ENCODE data around the gene PHF20.
A peak's percentile ranks its signal among the peaks of the same experiment; 100 is the strongest.
"Not testable (repeated sequence)": the region's sequence is repeated elsewhere in the genome, so short reads cannot be mapped to it uniquely, and the experiment has no call there.

Gene PHF20

DNA sequence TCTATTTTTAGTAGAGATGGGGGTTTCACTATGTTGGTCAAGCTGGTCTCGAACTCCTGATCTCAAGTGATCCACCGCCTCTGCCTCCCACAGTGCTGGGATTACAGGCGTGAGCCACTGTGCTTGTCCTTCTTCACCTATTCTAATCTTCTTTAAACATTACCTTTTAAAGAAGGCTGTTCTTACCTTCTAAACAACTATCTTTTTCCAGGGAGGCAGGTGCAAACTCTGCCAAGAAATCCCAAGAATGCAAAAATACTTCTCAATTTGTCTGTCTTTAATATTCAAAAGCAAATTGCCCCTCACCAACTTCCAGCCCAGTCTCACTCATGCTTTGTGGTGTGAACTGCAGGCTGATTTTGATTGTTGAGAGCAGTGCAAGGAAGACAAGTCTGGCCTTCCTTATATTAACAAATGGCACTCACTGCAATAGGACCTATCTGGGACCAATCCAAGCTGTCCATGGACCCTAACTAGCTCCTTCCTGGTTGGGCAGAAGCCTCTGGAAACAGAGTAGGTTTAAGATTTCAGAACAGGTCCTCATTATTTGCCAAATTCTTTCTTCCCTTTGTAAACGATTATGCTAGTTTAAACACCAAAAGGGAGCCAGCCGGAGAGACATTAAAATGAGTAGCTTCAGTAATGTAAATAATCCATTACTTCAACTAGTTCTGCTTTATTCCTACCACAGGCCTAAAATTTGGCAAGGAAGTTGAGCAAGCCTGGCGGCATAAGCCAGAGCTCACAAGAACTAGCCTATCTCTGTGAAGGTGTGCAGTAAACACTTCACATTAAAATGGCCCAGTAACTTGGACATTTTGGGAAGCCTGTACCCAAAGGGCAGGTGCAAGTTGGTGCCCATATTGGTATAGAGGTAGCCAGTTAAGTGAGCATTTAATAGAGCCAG is 180.9 kb downstream of the PHF20 start:
- no peak for DNase-seq (ENCODE audit: low read depth, low spot score)

DNA sequence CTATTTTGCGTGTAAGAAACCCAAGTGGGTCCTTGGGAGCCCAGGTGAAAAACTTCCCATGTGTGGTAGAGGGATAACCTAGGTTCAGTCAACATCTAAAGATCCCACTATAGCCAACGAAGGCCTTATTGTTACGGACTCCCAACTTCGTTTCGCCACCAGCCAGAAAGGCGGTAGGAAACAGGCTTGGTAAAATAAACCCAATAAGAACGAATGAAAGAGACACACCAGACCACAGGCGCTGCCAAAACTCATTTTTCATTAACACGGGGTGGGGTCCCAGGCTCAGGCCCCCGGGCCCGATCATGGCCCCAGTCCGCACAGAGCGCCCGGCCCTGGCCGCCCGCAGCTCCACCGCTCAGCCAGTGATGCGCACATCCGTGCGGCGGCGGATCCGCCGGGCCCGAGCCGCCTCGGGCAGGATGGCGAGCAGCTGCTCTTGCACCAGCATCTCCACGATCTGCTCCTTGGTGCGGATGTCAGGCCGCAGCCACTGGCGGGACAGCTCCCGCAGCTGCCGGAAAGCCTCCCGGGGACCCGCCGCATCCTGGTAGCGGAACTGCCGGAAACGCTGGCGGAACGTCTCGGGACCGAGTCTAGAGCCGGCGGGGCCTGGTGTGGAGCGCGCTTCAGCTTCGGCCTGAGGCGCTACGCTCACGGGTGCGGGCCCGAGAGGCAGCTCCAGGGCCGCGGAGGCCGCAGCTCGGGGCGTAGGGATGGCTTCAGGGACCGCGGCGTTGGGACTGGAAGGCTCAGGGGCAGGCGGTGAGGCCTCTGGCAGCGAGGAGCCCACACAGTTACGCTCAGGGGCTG is 181.8 kb downstream of the PHF20 start:
- DNase-seq (ENCODE audit: low read depth, low spot score): peak; percentile 30
- H3K4me3 ChIP-seq (ENCODE audit: low read length): peak overlapping the region; percentile 95

More for the DNA sequence above, 180.9 kb downstream of the PHF20 start:
- H3K4me3 ChIP-seq (ENCODE audit: low read length): peak overlapping the region; percentile 95

- H3K4me3 ChIP-seq (ENCODE audit: low read length): peak within 1 kb of the TSS; percentile 95
- DNase-seq (ENCODE audit: low read depth, low spot score): peak; percentile 98
Measured at GRCh38 chr20:35954200-35954906, 182.5 kb downstream of the PHF20 start, which contains the start of gene SCAND1. SCAND1 (minus strand) TSS chr20:35954502; CDS start chr20:35954284, 218 bp downstream.

DNA sequence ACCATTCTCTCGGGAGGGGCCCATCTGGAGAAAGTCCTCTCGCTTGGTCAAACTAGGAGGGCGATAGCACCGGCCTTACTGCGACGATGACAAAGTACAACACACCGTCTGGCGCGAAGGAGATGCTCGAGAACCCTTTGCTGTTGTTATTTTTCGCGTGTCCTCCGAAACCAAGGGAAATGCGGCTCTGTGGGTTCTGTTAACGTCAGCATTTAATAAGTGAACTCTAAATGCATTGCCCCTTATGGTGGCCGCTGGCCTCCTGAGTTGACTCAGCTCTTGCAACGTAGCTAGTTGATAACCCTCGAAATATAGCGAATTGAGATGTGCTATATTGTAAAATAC is 183.1 kb downstream of the PHF20 start:
- H3K4me3 ChIP-seq (ENCODE audit: low read length): peak overlapping the region; percentile 95
- no peak for DNase-seq (ENCODE audit: low read depth, low spot score)

DNA sequence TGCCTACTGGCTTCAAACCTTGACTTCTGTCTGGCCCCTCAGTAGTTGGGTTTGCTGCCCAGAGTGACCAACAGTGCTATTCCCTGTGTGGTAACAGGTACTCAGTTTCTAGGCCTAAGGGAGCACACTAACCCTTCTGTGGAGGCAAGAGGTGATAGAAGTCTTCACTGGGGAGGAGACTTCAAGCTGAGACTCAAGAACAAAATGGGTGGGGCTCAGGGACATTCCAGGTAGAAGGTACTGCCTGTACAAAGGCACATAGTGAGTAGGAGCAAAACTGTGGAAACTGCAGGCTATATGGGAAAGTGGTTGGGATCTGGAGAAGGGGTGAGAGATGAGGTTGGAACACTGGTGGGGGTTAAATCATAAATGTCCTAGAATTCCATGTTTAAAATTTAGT is 184.8 kb downstream of the PHF20 start:
- DNase-seq (ENCODE audit: low read depth, low spot score): no peak
- H3K4me3 ChIP-seq (ENCODE audit: low read length): no peak overlapping the region

DNA sequence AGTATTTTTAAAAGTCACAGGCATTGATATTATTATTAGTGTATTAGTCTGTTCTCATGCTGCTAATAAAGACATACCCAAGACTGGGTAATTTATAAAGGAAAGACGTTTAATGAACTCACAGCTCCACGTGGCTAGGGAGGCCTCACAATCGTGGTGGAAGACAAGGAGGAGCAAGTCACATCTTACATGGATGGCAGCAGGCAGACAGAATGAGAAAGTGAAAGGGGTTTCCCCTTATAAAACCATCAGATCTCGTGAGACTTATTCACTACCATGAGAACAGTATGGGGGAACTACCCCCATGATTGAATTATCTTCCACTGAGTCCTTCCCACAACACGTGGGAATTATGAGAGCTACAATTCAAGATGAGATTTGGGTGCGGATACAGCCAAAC is 187.5 kb downstream of the PHF20 start:
- H3K4me3 ChIP-seq (ENCODE audit: low read length); DNase-seq (ENCODE audit: low read depth, low spot score): not testable (repeated sequence)

- H3K4me3 ChIP-seq (ENCODE audit: low read length): no peak overlapping the region
- no peak for DNase-seq (ENCODE audit: low read depth, low spot score)
Measured at GRCh38 chr20:35963878-35964277, 192.1 kb downstream of the PHF20 start.

DNA sequence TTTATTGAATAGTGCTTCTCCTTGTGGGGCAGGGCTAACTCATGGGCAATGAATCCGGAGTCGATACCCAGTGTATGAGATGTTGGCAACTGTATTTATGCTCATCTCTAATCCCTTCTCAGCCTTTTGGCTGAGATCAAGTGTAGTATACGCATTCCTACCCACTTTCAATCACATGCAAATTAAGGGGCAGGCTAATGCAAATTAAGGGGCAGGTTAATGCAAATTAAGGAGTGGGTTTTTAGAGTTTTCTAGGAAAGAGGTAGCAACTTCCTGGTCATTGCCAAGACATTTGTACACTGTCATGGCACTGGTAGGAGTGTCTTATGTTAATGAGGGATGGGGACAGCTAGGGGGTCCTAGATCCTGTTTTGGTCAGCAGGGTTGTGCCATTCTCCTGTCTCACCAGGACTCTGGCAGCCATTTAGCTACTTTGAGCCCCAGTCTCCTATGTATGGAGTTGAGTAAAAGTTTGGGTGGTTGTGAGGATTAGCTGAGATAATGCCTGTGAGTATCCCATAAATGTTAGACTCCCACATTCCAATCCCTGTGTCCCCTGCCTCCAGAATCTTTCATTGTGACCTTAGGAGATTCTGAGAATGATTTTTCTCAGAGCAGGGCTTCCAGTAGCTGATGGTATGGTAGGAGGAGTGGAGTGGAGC is 196.3 kb downstream of the PHF20 start, which contains the start of gene CNBD2:
Gene CNBD2 (plus strand): TSS at position 612 of the 662 bp plus-strand sequence. CDS start 173 bp downstream, outside the sequence.
- no peak for DNase-seq (ENCODE audit: low read depth, low spot score)
- H3K4me3 ChIP-seq (ENCODE audit: low read length): no peak within 1 kb of the TSS

DNA sequence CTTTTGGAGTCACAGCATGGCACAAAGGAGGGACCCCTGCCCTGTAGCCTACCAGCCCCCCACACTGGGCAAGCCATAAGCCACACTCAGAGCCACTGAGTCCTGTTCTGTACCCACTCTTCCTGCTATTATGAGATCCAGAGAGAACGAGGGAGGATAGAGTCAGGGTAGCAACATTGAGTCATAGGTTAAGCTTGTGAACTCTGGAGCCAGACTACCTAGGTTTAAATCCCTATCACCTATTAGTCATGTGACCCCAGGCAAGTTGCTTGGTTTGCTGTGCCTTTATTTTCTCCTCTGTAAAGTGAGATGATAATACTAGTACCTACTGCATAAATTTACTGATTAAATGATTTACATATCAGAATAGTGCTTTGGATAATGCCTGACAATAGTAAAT is 197.1 kb downstream of the PHF20 start:
- no peak overlapping the region for H3K4me3 ChIP-seq (ENCODE audit: low read length)
- no peak for DNase-seq (ENCODE audit: low read depth, low spot score)

DNA sequence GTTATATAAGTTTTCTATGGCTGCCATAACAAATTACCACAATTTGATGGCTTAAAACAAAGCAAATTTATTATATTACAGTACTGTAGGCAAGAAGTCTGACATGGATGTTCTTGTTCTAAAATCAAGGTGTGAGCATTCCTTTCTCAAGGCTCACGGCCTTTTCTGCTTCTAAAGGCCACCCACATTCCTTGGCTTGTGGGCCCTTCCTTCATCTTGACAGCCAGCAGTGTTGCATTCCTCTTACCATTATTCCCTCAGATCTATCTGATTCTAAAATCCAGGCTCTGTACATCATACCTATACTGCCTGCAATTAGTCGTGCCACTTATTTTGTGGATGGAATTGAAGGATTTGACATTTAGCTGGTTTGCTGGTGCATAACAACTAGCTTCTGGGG is 200.2 kb downstream of the PHF20 start:
- H3K4me3 ChIP-seq (ENCODE audit: low read length): no peak overlapping the region
- DNase-seq (ENCODE audit: low read depth, low spot score): no peak

DNA sequence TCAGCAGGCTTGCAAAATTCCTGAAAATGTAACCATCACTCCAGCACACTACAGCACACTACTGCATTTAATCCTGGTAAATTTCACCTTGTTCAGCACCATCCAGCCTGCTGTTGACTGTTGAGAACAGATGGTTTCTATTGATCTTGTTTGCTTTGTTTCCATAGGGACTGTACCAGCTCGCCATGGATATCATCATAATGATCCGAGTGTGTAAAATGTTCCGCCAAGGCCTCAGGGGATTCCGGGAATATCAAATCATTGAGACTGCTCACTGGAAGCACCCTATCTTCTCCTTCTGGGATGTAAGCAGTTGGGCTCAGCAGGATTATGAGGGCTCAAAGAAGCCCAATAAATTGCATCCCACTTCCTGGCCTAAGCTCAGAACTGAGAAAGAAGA is 200.6 kb downstream of the PHF20 start:
- no peak for DNase-seq (ENCODE audit: low read depth, low spot score)
- H3K4me3 ChIP-seq (ENCODE audit: low read length): no peak overlapping the region

- DNase-seq (ENCODE audit: low read depth, low spot score): no peak
- H3K4me3 ChIP-seq (ENCODE audit: low read length): no peak overlapping the region
Measured at GRCh38 chr20:35974256-35974655, 202.4 kb downstream of the PHF20 start.

- no peak overlapping the region for H3K4me3 ChIP-seq (ENCODE audit: low read length)
- no peak for DNase-seq (ENCODE audit: low read depth, low spot score)
Measured at GRCh38 chr20:35975576-35976373, 204.0 kb downstream of the PHF20 start.

DNA sequence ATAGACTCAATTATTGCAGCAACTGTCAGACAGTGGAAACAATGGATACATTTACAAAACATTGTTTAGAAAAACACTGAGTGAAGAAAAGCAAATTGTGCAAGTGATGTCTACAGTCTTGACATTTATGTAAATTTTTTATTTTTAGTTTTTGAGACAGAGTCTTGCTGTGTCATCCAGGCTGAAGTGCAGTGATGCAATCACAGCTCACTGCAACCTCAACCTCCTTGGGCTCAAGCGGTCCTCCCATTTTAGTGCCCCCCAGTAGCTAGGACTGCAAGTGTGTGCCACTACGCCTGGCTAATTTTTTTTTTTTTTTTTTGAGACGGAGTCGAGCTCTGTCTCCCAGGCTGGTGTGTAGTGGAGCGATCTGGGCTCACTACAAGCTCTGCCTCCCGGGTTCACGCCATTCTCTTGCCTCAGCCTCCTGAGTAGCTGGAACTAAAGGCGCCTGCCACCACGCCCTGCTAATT is 206.3 kb downstream of the PHF20 start:
- no peak for DNase-seq (ENCODE audit: low read depth, low spot score)
- no peak overlapping the region for H3K4me3 ChIP-seq (ENCODE audit: low read length)

DNA sequence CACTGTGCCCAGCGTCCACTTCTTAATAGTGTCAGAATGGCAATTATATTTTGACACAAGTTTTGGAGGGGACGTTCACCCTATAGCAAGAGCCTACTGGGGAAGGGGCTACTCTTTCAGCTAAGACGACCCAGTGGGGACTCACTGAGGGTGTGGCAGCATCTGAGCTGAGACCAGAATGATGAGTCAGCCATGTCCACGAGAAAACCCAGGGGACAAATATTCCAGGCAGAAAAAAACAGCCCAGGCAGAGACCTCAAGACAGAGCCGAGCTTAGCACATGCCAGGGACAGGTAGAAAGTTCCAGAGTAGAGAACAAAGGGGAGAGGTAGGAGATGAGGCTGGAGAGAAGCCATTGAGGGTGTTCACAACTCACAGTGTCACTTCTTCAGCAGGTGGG is 207.7 kb downstream of the PHF20 start:
- H3K4me3 ChIP-seq (ENCODE audit: low read length): no peak overlapping the region
- DNase-seq (ENCODE audit: low read depth, low spot score): no peak

GRCh38 chr20:35981969-35982368 is 210.2 kb downstream of the PHF20 start:
- no peak for DNase-seq (ENCODE audit: low read depth, low spot score)
- H3K4me3 ChIP-seq (ENCODE audit: low read length): no peak overlapping the region

DNA sequence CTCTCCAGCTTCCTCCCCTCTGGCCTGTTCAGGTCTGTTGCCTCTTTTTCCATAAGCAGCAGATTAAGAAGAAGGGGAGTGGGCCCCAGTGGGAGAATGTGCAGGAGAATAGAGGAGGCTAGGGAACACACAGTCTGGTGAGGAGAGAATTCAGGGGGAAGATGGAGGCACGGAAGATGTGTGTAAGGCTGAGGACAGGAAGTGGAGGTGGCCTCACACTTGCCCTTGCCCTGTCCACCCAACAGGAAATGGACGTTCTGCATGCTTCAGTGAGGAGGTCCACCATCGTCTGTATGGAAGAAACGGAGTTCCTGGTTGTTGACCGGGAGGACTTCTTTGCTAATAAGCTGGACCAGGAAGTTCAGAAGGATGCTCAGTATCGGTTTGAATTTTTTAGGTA is 212.6 kb downstream of the PHF20 start:
- no peak overlapping the region for H3K4me3 ChIP-seq (ENCODE audit: low read length)
- DNase-seq (ENCODE audit: low read depth, low spot score): no peak

- DNase-seq (ENCODE audit: low read depth, low spot score): no peak
- H3K4me3 ChIP-seq (ENCODE audit: low read length): no peak overlapping the region
Measured at GRCh38 chr20:35985806-35986205, 214.0 kb downstream of the PHF20 start.

All from Jurkat, Clone E6-1 (cell line).